Keratinocyte (primary cell): ENCODE results near the gene GRAMD1B.

ENCODE experiments used
- CTCF ChIP-seq, 3 experiments: IDR thresholded peaks in 1 of 3; conservative IDR thresholded peaks in 1 of 3; optimal IDR thresholded peaks in 1 of 3; 2 replicates in 2 of 3; 3 replicates in 1 of 3; pipeline versions ENCODE3 to v1.5.1; 2011; ENCODE audit warnings: low read length in 3 of 3, mild to moderate bottlenecking in 3 of 3, moderate library complexity in 2 of 3, control low read depth in 1 of 3, inconsistent platforms in 1 of 3; ENCODE audit not compliant: insufficient read depth in 2 of 3; ENCODE audit errors: extremely low read depth in 1 of 3
- EZH2 ChIP-seq: IDR thresholded peaks from one replicate; pipeline ENCODE4 v1.6.1; 2012; ENCODE audit warnings: inconsistent platforms, mild to moderate bottlenecking, low read length, moderate library complexity

- TF ChIP-seq CTCF (optimal IDR thresholded peaks at IDR 0.05 in 1 of 3, IDR thresholded peaks at IDR 0.05 in 1 of 3, conservative IDR thresholded peaks at IDR 0.05 in 1 of 3; ENCODE audit: extremely low read depth in 1 of 3, insufficient read depth in 2 of 3, low read length in 3 of 3) (no peak), EZH2 (no peak)
These were observed 14.0 kb downstream of the GRAMD1B start for GRCh38 chr11:123443851-123444623.
